K562 (cell line): ENCODE results near the gene PRR23E.

ENCODE experiments used
- ATF3 ChIP-seq, 2 experiments: fragments of 450-650 bp in 1 of 2; sonication (generic) in 1 of 2; formaldehyde crosslinking in 1 of 2; IDR thresholded peaks in 1 of 2; conservative IDR thresholded peaks in 1 of 2; 2 replicates each; pipeline versions ENCODE4 v1.6.1 to v1.8.1; 2016 to 2023; ENCODE audit warnings: mild to moderate bottlenecking in 2 of 2, moderate library complexity in 2 of 2, inconsistent platforms in 1 of 2, missing genetic modification reagents in 1 of 2
- EGR1 ChIP-seq: fragments of 450-650 bp; conservative IDR thresholded peaks from 2 replicates; pipeline ENCODE4 v1.6.1; 2017; ENCODE audit warnings: mild to moderate bottlenecking
- EP400 ChIP-seq: fragments of 450-650 bp; IDR thresholded peaks from 2 replicates; pipeline ENCODE4 v1.6.1; 2017; ENCODE audit warnings: antibody characterized with exemption, mild to moderate bottlenecking, moderate library complexity
- EZH2 ChIP-seq: IDR thresholded peaks from 2 replicates; pipeline ENCODE4 v1.6.1; 2012; ENCODE audit warnings: low read depth, mild to moderate bottlenecking, inconsistent platforms, low read length, borderline replicate concordance
- HNRNPK ChIP-seq: fragments of 200-400 bp; formaldehyde crosslinking; IDR thresholded peaks from one replicate; pipeline ENCODE4 v1.6.1; 2018; ENCODE audit warnings: mild to moderate bottlenecking, low read depth, low read length; ENCODE audit not compliant: poor library complexity, severe bottlenecking
- ZNF707 ChIP-seq: fragments of 250-450 bp; sonication (Bioruptor Pico); conservative IDR thresholded peaks from 2 replicates; pipeline ENCODE4 v1.8.0; 2022; ENCODE audit warnings: inconsistent platforms, mild to moderate bottlenecking, moderate library complexity

- no peak for TF ChIP-seq ZNF707 (CRISPR knock-in tag)
- TF ChIP-seq ATF3 (IDR thresholded peaks at IDR 0.05), result no peak
- TF ChIP-seq ATF3 (CRISPR knock-in tag; conservative IDR thresholded peaks at IDR 0.05), result no peak
- no peak for TF ChIP-seq EGR1
- TF ChIP-seq HNRNPK, result no peak
- no peak for TF ChIP-seq EP400
- no peak for TF ChIP-seq EZH2
Observed at GRCh38 chr3:127208483-127209100, 15.7 kb downstream of the PRR23E start.
